ENCODE measurements around the gene R3HCC1L.

R3HCC1L gene

GRCh38 chr10:98262571-98262970 lies 128.1 kb downstream of the R3HCC1L start:
- no peak for DNase-seq

- DNase-seq = no peak
These were observed 128.6 kb downstream of the R3HCC1L start for GRCh38 chr10:98263088-98263487.

- DNase-seq = no peak
These were observed 130.1 kb downstream of the R3HCC1L start for GRCh38 chr10:98264378-98265065.

GRCh38 chr10:98265403-98266378 lies 131.2 kb downstream of the R3HCC1L start:
- no peak for DNase-seq

- DNase-seq = no peak
These were observed 132.2 kb downstream of the R3HCC1L start for GRCh38 chr10:98266647-98267046.

GRCh38 chr10:98267069-98267893 lies 132.8 kb downstream of the R3HCC1L start:
- DNase-seq = no peak

GRCh38 chr10:98267894-98268693 lies 133.6 kb downstream of the R3HCC1L start, which contains the start of gene LOXL4:
TSS of gene LOXL4 (minus strand) at chr10:98268194. CDS start at chr10:98263019, 5,175 bp downstream.
- DNase-seq = no peak

GRCh38 chr10:98268694-98269431 lies 134.4 kb downstream of the R3HCC1L start:
- DNase-seq = no peak

GRCh38 chr10:98269435-98269912 lies 135.0 kb downstream of the R3HCC1L start:
- no peak for DNase-seq

GRCh38 chr10:98270073-98270740 lies 135.8 kb downstream of the R3HCC1L start:
- DNase-seq = no peak

- DNase-seq = no peak
These were observed 136.3 kb downstream of the R3HCC1L start for GRCh38 chr10:98270786-98271185.

GRCh38 chr10:98272245-98272644 lies 137.8 kb downstream of the R3HCC1L start:
- DNase-seq = no peak

- no peak for DNase-seq
These were observed 138.2 kb downstream of the R3HCC1L start for GRCh38 chr10:98272656-98273055.

- no peak for DNase-seq
These were observed 138.8 kb downstream of the R3HCC1L start for GRCh38 chr10:98273057-98273850.

- DNase-seq = no peak
These were observed 140.1 kb downstream of the R3HCC1L start for GRCh38 chr10:98274562-98274961.

GRCh38 chr10:98276311-98276710 lies 141.9 kb downstream of the R3HCC1L start:
- no peak for DNase-seq

GRCh38 chr10:98285416-98285815 lies 151.0 kb downstream of the R3HCC1L start:
- DNase-seq = no peak

GRCh38 chr10:98286419-98286818 lies 152.0 kb downstream of the R3HCC1L start:
- no peak for DNase-seq

GRCh38 chr10:98287321-98287720 lies 152.9 kb downstream of the R3HCC1L start:
- DNase-seq = no peak

GRCh38 chr10:98289802-98290209 lies 155.3 kb downstream of the R3HCC1L start:
- DNase-seq = no peak
